Fibroblast of skin of abdomen (primary cell): ENCODE data around the gene ABCG1.

Experiments
- DNase-seq: peaks from one replicate; pipeline ENCODE4 v3.0.0-alpha.2; 2013

Gene ABCG1

DNA sequence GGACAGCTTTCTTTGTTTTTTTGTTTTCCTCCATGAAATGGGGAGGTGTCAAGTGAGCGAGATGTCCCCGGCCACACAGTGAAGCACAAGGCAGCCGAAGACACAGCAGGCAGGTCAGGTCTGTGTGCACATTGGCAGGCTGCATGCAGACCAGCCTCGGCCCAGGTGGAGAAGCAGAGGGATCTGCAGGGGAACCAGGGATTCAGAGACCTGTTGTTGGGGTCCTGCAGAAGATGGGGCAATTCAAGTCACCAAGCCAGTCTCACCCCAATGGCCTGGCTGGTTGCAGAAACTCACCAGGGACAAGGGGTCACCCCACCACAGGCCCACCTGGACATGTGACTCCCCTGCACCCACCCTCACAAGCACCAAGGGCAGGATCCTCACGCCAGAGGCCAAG, 4.0 kb upstream of the ABCG1 start:
- no peak for DNase-seq

DNA sequence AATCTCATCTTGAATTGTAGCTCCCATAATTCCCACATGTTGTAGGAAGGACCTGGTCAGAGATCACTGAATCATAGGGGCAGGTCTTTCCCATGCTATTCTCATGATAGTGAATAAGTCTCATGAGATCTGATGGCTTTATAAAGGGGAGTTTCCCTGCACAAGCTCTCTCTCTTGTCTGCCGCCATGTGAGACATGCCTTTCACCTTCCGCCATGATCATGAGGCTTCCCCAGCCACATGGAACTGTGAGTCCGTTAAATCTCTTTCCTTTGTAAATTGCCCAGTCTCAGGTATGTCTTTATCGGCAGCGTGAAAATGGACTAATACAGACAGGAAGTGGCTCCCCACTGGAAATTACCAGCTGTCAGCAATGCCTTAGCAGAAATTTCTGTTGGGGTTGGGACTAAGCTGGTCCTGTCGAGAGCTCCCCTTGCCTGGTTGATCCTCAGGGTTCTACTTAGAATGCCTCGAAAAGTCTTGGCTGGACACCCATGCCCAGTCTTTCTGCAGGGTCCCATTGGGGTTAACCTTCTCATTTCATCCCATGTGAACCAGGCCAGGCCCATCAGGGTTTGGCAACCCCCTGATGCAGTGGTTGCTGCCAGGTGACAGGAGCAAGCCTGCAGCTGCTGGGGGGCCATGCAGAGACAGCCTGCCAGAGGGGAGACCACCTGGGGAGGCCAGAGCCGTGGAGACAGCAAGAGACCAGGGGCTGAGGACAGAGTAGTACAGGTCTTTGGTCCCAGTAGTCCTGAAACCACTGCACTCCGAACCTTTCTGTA, 2.8 kb upstream of the ABCG1 start:
- DNase-seq = no peak

DNA sequence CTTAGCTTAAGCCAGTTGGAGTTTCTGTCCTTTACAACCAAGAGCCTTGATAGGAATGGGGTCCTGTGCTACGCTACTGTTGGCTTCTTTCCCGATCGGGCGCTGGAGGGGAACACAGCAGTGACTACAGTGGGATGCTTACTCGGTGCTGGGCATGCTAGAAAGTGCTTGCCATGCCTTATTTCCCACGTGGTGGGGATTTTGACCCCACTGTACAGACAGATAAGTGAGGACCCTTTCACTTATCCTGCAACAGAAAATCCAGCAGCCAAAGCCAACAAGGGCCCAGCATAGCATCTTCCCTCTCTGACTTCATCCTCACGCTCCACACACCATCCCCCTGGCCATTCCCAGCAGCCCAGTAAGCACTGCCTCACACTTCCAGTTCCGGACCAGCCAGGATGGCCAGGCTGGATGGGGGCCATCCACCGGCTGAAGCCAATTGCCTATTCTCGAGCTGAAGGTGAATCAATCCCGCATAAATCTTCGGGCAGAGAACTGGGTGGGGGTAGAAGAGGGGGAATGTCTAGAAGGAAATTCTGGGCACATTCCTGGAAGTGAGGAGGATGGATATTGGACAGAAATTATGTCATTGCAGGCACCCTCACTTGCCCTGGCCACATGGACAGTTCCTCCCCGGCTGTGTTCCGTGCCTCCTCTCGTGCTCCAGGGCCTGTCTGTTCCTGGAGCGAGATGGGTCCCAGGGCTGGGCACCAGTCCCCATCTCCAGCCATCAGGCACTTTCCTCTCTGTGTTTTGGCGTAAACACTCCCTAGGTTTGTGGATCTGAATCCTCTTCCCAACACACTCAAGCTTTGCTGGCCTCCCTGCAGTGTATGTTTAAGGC, 2.0 kb upstream of the ABCG1 start:
- DNase-seq = no peak

DNA sequence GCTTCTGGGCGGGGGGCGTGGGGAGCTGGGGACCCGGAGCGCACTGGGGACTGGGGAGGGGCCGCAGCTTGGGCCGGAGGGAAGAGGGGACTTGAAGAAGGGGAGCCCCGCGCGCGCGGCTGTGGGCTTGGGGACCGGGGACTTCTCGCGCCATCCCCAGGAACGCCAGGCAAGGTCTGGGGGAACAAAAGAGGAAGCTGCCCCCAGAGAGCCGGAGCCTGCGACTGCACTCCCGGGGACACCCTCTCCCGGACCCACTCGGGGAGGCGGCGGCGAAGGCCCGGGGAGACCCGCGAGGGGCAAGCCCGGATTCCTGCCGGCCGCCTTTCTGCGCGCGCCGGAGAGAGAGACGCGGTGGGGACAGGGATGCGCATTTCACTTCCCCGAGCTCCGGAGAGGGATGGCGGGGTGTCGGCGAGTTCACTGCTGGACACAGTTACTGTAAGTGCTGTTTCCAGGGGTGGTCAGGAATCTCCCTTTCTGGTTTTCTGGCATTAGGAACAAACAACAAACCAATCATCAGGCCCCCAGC, 732 bp downstream of the ABCG1 start:
- no peak for DNase-seq

DNA sequence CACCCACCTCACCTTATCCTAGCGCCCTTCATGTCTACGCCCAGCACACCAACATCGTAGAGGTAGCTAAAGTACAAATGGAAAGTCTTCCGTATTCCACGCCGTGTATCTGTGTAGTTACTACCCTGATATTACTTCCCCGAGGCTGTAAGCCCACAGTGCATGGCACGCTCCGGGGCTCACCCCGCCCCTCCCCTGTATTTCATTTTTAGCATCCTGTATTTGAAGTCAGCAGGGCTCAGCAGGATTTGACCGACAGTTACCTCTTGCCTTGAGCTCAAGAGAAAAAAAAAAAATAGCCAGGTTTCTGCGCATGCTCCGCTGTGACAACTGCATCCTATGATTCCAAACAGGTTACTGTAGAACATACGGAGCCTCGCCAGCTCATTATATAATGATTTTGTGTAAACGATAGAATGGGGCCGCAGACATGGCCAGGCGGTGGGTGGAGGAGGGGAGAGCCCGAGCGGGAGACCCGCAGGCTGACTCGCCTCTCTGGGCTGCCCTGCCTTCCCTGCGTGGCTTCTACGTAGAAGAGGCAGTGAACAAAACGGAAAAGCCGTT, 1.3 kb downstream of the ABCG1 start:
- peak; percentile 68 for DNase-seq

DNA sequence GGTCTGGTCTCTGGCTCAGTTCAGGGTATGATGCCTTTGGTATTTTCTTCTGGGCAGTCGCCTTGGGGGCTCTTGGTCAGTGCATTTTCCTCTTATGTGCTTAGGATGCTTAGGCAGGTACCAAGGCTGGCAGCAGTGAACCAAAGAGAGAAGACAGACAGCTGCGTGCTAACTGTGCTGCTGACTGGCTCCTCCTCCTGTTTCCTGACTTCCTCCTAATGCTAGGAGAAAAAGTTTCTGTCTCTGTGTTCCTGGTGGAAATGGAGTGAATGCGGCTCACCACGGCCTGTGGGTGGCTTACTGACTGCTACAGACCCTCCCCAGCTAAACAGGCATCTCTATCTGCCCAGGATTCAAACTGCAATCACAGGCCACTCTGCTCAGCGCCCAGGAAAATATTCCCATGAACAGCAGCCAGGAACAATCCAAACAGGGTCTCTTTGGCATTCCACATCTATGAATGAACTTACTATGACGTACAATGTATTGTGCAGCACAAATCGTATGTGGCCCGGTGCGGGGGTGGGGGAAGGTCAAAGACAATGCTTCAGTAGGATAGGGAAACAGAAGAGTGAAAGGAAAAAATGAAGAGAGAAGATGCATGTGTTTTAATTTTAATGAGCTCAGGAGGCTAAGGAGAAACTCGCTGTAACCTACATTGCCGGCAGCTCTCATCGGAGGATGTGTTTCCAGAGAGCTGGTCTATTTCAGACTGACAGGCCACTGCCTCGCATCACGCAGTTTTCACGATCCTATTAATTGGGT, 2.8 kb downstream of the ABCG1 start:
- DNase-seq = peak; percentile 72

DNA sequence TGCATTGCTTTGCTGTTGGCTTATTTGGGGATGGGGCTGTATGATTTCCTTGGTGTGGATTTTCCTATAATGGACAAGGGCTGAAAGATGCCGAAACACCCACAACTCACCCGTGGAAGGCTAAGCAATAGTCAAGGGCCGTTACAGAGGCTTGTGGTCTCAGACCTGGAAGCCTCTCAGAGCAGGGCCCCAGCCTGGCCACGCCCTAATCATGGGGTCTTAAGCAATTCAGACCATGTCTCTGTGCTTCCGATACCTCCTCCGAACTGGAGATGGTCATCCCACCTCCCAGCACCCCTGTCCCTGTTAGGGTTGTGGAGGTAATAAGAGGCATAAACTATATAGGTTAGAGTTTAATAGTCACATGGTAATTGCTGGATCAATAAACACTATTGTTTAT, 3.4 kb downstream of the ABCG1 start:
- DNase-seq = no peak

DNA sequence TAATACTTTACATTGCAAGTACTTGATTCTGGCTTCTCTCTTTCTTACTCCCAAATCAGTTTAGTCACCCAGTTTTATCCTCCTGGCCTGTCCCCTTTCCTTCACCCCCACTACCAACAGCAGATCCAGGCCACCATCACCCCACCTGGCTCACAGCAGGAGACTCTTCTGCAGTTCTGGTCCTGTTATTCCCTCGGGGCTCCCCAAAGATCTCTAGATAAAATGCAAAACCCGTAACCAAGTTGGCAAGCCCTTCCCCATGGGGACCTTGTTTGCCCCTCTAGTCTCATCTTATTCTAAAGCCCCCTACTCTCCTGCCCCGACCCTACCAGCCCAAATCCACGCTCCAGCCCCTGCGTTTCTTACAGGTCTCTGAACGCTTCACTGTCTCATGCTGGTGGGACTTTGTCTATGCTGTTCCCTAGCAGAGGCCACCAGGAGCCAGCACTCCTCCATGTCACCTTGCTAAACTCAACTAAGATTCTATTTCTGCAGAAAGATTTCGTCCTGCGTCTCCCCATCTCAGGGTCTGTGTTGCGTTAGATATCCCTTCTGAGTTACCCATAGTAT, 4.0 kb downstream of the ABCG1 start:
- DNase-seq = no peak

DNA sequence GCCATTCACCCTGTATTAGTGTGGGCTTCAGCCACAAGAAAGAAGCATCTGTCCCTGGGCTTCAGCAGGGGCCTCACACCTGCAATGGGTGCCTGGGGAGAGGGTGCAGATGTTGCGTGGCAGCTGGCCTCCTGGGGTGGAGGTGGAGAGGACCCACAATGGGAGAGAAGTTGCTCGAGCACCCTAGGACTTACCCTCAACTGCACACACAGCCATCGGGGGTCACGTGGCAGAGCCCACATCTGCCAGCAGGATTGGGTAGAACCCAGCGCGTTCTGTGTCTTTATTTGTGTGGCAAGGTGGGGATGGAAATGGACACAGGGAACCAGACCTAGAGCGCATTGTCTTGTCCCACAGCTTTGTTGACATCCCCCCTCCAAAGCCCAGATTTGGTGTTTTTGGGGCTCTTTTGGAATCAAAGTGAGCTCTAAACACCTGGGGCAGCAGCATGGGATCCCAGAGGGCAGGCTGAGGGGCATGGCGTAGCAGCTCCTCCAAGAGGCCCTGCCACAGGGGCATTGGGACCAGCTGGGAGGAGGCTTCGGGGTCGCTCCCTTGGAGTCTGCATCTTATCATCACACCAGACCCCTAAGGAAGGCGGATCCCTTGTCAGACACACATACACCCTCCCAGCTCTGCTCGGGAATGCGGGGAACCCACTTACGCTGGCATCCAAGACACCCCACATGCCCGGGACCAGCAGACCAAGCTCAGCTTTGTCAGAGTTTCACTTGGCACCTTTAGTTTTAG, 5.1 kb downstream of the ABCG1 start:
- no peak for DNase-seq

DNA sequence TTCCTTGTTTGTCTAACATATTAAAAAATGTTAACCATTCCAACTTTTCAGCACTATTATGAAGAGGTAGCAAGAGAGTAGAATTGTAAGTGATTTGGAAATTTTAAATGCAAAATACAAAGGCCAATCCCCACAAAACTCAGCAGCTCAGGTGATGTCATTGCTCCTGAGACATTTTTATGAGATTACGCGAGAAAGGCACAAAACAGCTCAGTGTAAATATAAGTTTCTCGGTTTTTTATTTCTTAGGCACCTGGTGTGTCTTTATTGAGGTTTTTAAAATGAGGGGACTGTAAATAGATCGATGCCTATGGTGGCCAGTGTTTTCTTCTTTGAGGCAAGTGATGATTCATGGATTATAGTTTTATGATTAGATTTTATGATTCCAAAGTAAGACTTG, 6.1 kb downstream of the ABCG1 start:
- DNase-seq = no peak

DNA sequence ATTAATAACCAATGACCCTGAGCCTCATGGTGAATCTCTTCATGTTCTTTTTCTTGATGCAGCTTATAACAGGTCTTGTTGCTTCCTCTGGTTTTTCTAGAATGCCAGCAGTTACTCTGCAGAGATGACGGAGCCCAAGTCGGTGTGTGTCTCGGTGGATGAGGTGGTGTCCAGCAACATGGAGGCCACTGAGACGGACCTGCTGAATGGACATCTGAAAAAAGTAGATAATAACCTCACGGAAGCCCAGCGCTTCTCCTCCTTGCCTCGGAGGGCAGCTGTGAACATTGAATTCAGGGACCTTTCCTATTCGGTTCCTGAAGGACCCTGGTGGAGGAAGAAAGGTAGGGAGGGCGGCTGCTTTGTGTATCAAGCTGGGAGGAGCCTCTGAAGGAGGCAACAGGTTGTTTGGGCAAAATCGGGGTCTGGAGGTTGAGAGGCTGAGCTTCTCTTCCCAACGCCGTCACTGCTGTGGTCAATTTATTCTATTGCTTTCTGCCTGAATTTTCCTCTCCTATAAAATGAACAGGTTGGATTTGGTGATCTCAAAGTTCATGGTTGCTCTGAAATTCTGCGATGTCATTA, 6.7 kb downstream of the ABCG1 start:
- no peak for DNase-seq

DNA sequence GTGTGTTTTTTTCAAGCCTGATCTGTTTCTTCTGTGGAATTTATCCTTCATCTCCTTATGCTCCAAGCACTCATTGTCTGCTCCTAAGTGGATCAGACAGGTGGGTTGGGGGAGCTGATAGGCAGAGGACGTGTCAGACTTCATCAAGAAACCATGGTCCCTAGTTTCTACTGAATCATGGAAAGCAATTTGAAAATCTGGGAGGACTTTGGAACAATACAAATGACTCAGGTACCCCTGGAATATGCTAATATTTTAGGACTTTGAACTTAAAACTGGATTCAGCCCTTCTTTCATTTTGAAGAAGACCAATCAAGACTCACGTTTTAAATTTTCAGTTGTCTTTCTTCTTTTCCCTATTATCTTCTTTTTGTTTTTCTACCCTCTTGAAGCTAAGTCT, 7.7 kb downstream of the ABCG1 start:
- no peak for DNase-seq

DNA sequence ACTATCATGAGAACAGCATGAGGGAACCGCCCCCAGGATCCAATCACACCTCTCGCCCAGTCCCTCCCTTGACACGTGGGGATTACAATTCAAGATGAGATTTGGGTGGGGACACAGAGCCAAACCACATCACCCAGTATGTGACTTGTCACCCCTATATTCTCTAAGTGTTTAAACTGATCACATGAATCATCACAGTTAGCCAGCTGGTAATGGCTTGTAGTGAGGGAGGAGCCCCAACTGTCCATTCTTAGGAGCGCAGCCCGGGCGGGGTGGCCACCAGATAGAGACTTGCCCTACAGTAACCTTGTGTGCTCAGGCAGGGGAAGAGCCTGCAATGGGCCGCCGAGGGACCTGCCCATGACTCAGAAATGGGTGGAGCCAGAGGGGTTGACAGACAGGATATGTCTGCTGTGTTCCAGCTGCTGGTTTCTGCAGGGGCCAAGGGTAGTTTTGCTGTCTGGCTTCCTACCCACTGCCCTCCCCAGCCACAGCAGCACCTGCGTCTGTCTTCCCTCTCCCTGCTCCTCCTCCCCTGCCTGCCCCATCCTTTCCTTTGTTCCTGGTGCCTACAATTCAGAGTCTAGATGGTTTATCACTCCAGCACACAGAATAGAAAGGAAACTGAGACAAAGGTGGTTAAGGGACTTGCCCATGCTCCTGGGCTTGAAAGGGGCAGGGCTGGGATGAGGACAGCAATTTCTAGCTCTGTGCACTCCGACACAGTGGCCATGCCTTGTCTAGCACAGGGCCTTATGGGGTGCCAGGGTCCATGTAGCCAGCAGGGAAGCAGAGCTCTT, 9.2 kb downstream of the ABCG1 start:
- peak; percentile 65 for DNase-seq

DNA sequence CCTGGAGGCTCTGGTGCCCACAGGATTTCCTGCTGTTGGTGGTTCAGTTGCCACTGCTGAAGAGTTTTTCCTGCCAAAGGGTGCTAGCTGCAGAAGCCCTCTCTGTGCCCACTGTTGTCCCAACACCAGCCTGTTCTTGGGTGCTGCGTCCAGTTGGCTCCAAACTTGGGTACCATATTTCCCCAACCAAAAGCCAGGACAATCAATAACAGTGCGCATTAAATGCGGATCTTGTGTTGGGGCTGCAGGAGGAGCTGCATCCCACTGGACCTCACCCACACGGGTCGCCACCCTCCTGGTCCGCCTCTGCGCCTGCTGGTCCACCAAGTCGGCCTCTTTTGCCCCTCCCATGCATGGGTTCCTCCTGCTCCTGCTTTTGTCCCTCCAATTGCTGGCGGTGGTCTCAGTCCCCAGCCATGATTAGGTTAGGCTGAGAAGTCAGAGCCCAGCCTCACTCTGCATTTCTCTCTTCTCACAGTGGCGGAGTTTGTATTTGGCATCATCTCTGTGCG, 9.8 kb downstream of the ABCG1 start:
- DNase-seq = no peak

DNA sequence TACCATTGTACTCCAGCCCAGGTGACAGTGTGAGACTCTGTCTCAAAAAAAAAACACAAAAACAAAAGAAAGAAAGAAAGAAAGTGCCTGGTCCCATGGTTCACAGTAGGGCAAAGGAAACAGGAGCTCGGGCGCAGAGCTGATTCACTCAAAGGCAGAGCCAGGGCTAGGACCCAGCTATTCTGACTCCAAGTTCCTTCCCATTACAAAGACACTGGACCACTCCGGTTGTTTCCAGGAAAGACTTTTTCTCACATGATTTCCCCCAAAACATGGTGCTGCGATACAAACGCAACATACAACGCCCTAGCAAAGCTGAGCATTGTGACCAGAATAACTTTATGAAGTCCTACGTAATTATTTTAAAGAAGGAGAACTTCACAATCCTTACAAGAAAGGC, 10.7 kb downstream of the ABCG1 start:
- no peak for DNase-seq

DNA sequence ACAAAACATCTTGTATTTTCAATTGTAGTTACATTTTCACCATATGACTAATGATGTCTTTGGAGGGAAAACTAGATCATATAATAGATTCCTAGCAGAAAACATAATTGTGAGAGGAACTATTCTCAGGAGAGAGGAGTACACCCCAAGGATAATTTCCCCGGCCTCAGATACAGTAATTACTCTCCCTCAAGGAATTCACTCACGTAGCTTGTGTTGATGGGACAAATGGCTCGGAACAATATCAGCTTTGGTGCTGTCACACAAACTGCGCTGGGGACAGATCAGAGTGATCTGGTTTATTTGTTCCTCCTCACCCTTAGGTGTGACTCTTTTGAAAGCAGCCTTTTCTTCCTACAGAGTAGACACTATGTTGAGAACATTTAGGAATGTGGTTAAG, 11.2 kb downstream of the ABCG1 start:
- no peak for DNase-seq

DNA sequence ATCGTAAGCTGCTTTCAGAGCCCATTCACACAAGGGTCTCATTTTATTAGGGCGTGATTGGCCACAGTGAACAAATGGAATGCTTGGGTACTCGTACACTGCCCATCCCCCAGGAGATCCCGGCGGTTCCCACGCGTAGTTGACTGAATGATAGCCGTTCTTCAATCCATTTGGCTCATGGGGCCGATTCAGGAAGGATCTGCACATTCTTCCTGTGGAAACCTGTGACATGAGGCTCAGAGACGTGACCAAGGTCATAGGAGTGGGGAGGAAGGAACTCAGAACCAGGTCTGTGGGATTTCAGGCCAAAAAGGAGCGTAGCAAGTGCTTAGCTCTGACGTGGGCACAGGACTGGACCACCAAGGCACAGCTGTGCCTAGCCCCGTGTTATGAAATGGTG, 11.7 kb downstream of the ABCG1 start:
- no peak for DNase-seq

DNA sequence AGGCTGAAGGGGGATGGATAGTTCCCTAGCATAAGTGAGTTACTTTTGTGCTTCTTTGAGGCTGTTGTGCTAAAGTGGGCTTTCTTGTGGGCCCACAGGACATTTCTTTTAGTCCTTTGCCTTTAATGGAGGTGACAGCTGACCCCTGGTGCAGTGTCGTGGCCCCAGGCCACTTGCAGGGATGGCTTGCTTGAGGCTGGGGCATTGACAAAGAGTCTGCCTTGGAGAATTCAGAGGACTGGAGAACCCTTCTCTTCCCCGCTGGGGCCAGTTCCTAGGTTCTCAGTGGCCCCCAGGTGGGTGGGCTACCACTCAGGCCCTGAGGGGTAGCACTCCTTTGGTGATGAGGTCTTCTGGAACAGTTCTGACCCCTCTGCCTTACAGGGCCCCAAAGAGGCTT, 12.8 kb downstream of the ABCG1 start:
- DNase-seq = no peak

DNA sequence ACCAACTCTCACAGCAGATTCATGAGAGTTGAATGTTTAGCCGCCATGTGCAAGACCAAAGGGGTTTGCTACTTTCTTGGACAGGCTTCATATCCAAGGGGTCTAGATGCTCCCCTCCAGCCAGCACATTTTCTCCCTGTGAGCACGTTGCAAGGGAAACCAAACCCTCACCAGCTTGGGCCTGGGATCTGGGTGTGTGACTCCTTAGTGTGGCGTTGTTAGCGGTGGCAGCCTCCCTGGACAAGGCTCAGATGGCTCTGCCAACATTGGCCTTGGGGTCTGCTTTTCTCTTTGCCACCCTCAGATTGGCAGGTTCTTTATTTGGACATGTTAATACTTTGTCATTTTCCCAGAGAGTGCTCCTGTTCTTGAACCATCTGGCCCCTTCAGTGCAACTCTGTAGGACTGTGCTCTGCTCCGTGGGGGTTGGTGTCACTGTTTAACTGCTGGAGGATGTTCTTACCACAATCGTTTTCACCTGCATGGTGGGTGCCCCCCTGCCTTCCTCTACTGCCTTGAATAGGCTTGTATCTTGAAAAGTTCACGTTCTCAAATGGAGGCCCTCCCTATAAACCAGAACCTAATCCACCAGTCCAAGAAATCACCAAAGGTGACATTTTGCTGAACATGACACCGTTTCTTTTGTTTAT, 13.4 kb downstream of the ABCG1 start:
- no peak for DNase-seq
